Choroid plexus epithelial cell (primary cell): ENCODE measurements around the gene TMPRSS6.

ENCODE experiments used
- DNase-seq: peaks from one replicate; pipeline ENCODE4 v3.0.0-alpha.2; 2010; ENCODE audit warnings: low read depth
- H3K4me3 ChIP-seq: 2 replicates; pipeline ENCODE4 v1.5.1; 2011; ENCODE audit warnings: low read depth, mild to moderate bottlenecking, control low read depth, low read length, moderate library complexity
- TF ChIP-seq, protein P1 (sequence below): conservative IDR thresholded peaks from 2 replicates; pipeline ENCODE4 v1.5.1; 2011; ENCODE audit warnings: low read depth, mild to moderate bottlenecking, control low read depth, inconsistent platforms, low read length, moderate library complexity

The TMPRSS6 gene

DNA sequence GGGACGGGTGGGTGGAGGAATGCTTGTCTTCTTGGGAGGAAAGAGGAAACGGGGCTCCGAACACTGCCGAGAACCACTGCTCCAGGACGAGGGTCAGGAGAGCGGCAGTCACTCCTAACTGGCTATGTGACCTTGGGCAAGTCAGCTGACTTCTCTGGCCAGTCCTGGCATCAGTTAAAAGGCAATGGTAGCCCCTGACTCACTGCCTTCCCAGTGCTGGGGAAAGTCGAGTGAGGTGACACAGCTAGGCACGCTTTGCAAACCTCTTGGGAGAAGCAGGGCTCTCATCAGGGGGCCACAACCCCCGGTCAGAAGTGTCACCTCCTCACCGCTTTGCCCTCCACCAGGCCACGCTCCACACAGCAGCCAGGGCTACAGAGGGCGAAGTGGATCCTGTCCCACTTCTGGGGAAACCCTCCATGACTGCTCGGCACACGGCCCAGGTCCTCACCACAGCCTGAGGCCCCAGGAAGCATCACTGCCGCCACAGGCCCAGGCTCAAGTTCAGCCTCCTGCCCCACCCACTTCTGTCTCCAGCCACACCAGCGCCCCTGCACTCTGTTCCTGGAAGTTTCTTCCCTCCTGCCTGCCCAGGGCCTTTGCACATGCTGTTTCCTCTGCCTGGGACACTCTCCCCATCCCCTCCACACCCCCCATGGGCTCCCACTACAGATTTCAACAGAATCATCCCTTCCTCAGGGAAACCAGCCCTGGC, 23.9 kb upstream of the TMPRSS6 start:
- no peak for DNase-seq
- H3K4me3 ChIP-seq: no peak overlapping the region
- TF ChIP-seq, protein P1, sequence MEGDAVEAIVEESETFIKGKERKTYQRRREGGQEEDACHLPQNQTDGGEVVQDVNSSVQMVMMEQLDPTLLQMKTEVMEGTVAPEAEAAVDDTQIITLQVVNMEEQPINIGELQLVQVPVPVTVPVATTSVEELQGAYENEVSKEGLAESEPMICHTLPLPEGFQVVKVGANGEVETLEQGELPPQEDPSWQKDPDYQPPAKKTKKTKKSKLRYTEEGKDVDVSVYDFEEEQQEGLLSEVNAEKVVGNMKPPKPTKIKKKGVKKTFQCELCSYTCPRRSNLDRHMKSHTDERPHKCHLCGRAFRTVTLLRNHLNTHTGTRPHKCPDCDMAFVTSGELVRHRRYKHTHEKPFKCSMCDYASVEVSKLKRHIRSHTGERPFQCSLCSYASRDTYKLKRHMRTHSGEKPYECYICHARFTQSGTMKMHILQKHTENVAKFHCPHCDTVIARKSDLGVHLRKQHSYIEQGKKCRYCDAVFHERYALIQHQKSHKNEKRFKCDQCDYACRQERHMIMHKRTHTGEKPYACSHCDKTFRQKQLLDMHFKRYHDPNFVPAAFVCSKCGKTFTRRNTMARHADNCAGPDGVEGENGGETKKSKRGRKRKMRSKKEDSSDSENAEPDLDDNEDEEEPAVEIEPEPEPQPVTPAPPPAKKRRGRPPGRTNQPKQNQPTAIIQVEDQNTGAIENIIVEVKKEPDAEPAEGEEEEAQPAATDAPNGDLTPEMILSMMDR: no peak

DNA sequence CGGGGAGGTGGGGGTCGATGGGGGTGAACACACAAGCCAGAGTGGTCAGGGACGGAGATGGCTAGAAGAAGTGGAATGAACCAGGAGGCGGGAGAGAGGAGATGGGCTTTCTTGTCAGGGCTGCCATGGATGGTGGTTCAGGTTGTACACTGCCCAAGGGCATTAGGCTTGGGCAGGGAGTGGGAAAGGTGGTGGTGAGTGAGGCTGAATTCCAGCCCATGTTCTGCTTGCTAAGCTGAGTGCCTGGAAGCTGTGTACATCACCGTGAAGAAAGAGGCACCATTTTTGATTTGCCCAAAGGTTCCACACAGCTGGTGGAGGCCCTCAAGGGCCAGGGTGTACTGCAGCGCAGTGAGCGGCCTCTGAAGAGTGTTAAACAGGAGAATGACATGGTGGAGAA, 23.3 kb upstream of the TMPRSS6 start:
- H3K4me3 ChIP-seq: no peak overlapping the region
- TF ChIP-seq, protein P1: no peak
- no peak for DNase-seq

DNA sequence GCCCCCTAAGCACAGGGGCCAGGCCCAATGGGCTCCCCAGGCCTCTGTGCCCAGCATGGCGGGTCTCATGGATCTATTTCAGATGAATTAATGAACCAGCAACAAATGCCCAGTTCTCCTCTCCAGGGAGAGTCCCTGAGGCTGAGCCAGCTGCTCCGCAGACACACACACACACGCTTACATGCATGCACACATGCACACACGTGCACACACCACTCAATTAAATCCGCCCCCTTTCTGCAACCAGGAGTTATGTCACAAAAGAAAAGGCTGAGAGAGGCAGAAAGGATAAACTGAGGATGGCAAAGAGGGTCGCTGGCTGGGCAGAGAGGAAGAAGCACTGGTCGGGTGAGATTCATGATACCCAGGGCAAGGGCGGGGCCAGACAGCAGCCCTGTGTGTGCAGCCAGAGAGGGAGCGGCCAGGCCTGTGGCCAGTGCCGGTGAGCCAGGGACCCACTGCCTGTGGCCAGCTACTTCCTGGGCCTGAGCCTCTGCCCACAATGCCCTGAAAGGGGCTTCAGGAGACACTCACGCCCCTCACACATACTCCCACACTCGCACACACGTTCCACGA, 20.4 kb upstream of the TMPRSS6 start:
- TF ChIP-seq, protein P1: no peak
- no peak overlapping the region for H3K4me3 ChIP-seq
- DNase-seq: no peak

DNA sequence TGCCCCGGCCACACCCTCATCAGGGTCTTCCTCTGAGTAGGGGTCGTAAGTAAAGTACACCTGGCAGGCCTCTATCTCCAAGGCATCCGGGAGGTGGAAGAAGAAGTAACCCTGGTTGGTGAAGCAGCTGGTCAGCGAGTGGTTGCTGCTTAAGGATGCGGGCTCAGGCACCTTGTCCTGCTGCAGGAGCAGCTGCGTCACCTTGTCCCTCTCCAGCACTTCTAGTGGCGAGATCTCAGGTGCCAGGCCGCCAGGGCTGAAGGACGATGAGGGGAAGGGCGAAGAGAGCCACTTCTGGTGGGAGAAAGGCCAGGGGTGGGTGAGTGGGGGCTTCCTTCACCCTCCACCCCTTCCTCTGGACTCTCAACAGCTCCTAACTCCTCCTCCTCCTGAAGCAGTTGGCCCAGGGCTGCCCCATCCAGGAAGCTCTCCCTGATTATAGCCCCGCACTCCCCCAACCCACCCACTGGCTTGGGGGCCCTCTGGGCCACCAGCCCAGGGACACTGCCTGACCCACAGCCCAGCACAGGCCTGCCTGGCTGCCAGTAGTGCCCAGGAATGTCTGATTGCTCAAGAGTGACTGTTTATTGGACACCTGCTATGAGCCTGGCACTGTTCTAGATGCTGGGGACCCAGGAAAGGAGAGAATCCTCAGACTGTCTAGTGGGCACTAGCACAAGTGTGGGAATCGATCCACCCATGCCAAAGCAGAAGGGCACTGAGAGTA, 19.2 kb upstream of the TMPRSS6 start:
- TF ChIP-seq, protein P1: no peak
- DNase-seq: no peak
- no peak overlapping the region for H3K4me3 ChIP-seq

DNA sequence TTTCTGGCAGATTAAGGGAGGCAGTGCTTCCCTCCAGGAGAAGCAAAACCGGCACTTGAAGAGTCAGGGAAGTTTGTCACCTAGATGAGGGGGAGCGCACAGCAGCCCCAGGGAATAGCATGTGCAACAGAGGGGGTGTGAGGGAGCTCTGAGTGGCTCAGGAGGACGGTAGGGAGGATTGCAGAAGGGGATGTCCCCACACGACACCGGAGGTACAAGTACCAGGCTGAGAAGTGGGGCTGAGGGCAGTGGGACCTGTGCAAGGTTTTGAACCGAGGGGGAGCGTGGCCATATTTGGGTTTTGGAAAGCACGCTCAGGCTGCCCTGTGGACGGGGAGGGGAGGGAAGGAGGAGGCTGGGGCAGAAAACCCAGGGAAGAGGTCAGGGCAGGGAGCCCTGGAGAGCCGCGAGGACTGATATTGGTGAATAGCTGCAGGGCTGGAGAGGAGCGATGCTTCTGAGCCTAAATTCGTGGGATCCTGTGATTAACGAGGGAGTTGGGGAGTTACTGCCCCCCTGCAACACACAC, 17.9 kb upstream of the TMPRSS6 start:
- DNase-seq: no peak
- no peak overlapping the region for H3K4me3 ChIP-seq
- TF ChIP-seq, protein P1: no peak

DNA sequence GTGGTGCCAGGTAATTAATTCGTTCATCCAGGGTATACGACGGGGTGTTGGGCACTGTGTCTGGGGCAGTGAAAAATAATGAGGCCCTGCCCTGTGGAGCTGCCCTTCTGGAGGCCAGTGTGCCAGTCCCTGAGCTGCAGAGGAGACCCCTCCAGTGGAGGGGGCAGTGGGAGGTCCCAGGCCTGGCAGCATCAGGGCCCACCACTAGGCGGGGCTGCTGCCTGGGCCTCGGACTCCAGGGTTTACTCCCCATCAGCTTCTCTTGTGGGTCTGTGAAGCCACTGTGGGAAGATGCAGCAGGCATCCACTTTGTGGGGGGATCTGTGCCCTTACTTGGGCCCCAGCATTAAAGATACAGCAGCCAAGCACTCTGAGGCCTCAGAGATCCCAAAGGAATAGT, 17.4 kb upstream of the TMPRSS6 start:
- no peak overlapping the region for H3K4me3 ChIP-seq
- TF ChIP-seq, protein P1: peak; percentile 34
- DNase-seq: no peak
